Measurements from ENCODE around the gene PCBP2. TPM values are rescaled to one million over a fixed set of nuclear protein-coding genes. Genes with fewer than 3 reads are reported as not detected.

PCBP2 gene
- total and polyA plus RNA-seq, 2 of the 4 experiments (the other 2 are of a cell fraction), result 190 to 586 TPM

GRCh38 chr12:53506450-53506785 lies 54.5 kb downstream of the PCBP2 start:
- no peak overlapping the region for H3K56ac ChIP-seq (ENCODE audit: extremely low read depth, insufficient read depth, low read length)
- no peaks in the 10 kb centered on the region for H4K20me1 ChIP-seq (ENCODE audit: insufficient read depth, low read length)
- intact Hi-C loops (cut with micrococcal nuclease), result loop anchor here (5.0 kb wide), 1 partner anchor 294 kb away; no protein-coding TSS in a partner anchor
- ChIA-PET POLR2A (ENCODE audit: unreplicated experiment) (no interaction called here), CTCF (no interaction called here)
- H3K27me3 ChIP-seq (ENCODE audit: control insufficient read depth, insufficient read depth, low read length), result no peaks in the 10 kb centered on the region
- no peak overlapping the region for H3K9ac ChIP-seq (ENCODE audit: low read depth, low read length)
- WGBS, 2 experiments (ENCODE audit: extremely low coverage in 2 of 2, insufficient read length in 1 of 2), result no CpG with 5 or more reads among the region's 2 CpGs
- no peak overlapping the region for H2AK5ac ChIP-seq (ENCODE audit: low read depth, low read length)
- H3K9me3 ChIP-seq (ENCODE audit: control insufficient read depth, insufficient read depth, low read length), result no peaks in the 10 kb centered on the region
- H3K27ac ChIP-seq (ENCODE audit: insufficient read depth, low read length), result no peak overlapping the region
- no peak overlapping the region for H2AFZ ChIP-seq (replicated peaks; ENCODE audit: low read length, poor library complexity)
- ATAC-seq (ENCODE audit: low read depth) (no peak), DNase-seq (no peak)
- dilution Hi-C loops (cut with HindIII; ENCODE audit: low sequenced_read_pairs, unreplicated experiment), result no loop called here
- no peak overlapping the region for H3K18ac ChIP-seq (ENCODE audit: low read depth, low read length)
- peaks cover 7% of the 10 kb centered on the region for H3K4me1 ChIP-seq (ENCODE audit: control insufficient read depth, insufficient read depth, low read length)
- no peak overlapping the region for H4K91ac ChIP-seq (ENCODE audit: insufficient read depth, low read depth, low read length)
- H4K8ac ChIP-seq (ENCODE audit: low read depth in 2 of 2, low read length in 2 of 2), result no peak overlapping the region
- no peak overlapping the region for H2BK15ac ChIP-seq (ENCODE audit: low read depth, low read length)
- H2AK9ac ChIP-seq (replicated peaks; ENCODE audit: low read depth, low read length, poor library complexity), result no peak overlapping the region
- peaks cover 8 to 44% of the 10 kb centered on the region in 2 experiments; a peak in 3 of 4 replicates for H3K79me1 ChIP-seq (ENCODE audit: low read depth in 1 of 2, low read length in 2 of 2)
- H4K5ac ChIP-seq (ENCODE audit: low read depth, low read length), result no peak overlapping the region
- no peak overlapping the region for H2BK20ac ChIP-seq (ENCODE audit: low read depth, low read length)
- no TSS peak for BruUV-seq (replicated peaks)
- TF ChIP-seq FOS (IDR thresholded peaks at IDR 0.05; ENCODE audit: low read depth, low read length) (no peak), MAFK (IDR thresholded peaks at IDR 0.05; ENCODE audit: low read depth, low read length) (no peak), CTCF (conservative IDR thresholded peaks at IDR 0.05; ENCODE audit: low read depth, low read length) (no peak), RCOR1 (IDR thresholded peaks at IDR 0.05; ENCODE audit: insufficient replicate concordance, low read length) (no peak), ELK1 (IDR thresholded peaks at IDR 0.05; ENCODE audit: borderline replicate concordance, low read depth, low read length) (no peak), BHLHE40 (IDR thresholded peaks at IDR 0.05; ENCODE audit: low read depth, low read length) (no peak)
- no peak overlapping the region for H3K14ac ChIP-seq (replicated peaks; ENCODE audit: low read depth, low read length)
- no peak overlapping the region for H3K4me3 ChIP-seq (ENCODE audit: insufficient read depth, low read depth, low read length)
- H2BK5ac ChIP-seq (ENCODE audit: low read depth, low read length, poor library complexity, severe bottlenecking), result no peak overlapping the region
- peaks cover 31% of the 10 kb centered on the region for H3K36me3 ChIP-seq (ENCODE audit: control insufficient read depth, insufficient read depth, low read length)
- H2BK120ac ChIP-seq (ENCODE audit: low read depth, low read length), result no peak overlapping the region
- peaks cover 8% of the 10 kb centered on the region for H3K9me1 ChIP-seq (ENCODE audit: insufficient read depth, low read length)
- no peak overlapping the region for H3K4me2 ChIP-seq (ENCODE audit: low read depth, low read length)
- H3K23ac ChIP-seq (ENCODE audit: low read depth, low read length), result no peak overlapping the region
- in situ Hi-C loops (cut with MboI; ENCODE audit: low sequenced_read_pairs), result loop anchor here (10.0 kb wide), 1 partner anchor 182 kb away; the partner anchor contains the start of gene AAAS
- no peak overlapping the region for H3K4ac ChIP-seq (ENCODE audit: low read depth, low read length)

Data from IMR-90 (cell line).